ENCODE measurements around the gene NOP16. TPM values are rescaled to one million over a fixed set of nuclear protein-coding genes. Genes with fewer than 3 reads are reported as not detected.

NOP16 gene
- total RNA-seq, 2 experiments from 2014 or later = 54.3 to 65.4 TPM

- CTCF ChIA-PET = interaction anchor here (0.8 to 1.2 kb wide), 3 partner anchors 16 to 184 kb away, joined by 3 to 4 read pairs (median 3); partner anchors contain the start of gene CLTB
- H3K36me3 Mint-ChIP-seq (ENCODE audit: low read depth) = peaks cover 13% of the 10 kb centered on the region
- POLR2A ChIA-PET = no interaction called here
- H3K9me3 Mint-ChIP-seq (ENCODE audit: low read depth) = no peaks in the 10 kb centered on the region
- no peaks in the 10 kb centered on the region for H3K27me3 Mint-ChIP-seq
- ATAC-seq (no peak), DNase-seq (no peak)
- H3K4me1 Mint-ChIP-seq = no peaks in the 10 kb centered on the region
- intact Hi-C loops (cut with DNase I, micrococcal nuclease) = no loop called here
- H3K27ac Mint-ChIP-seq = no peak overlapping the region
- H3K4me3 Mint-ChIP-seq = no peak overlapping the region
Observed at GRCh38 chr5:176394881-176395675, 6.7 kb upstream of the NOP16 start.

DNA sequence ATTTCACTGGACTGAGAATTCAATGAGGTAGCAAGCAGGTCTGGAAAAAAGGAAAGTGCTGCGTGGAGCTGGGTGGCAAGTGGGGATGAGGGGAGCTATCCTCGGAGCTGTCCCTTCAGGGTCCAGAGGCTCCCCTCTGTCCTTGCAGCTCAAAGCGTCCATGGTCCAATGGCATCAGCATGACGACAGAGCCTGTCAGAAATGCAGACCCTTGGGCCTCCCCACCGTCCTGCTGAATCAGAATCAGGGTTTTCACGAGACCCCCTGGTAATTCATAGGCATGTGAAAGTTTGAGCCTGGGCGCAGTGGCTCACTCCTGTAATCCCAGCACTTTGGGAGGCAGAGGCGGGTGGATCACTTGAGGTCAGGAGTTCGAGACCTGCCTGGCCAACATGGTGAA lies 5.7 kb upstream of the NOP16 start:
- no peaks in the 10 kb centered on the region for H3K27me3 Mint-ChIP-seq
- H3K27ac Mint-ChIP-seq = no peak overlapping the region
- ATAC-seq (no peak), DNase-seq (no peak)
- no peaks in the 10 kb centered on the region for H3K9me3 Mint-ChIP-seq (ENCODE audit: low read depth)
- peaks cover 18% of the 10 kb centered on the region for H3K36me3 Mint-ChIP-seq (ENCODE audit: low read depth)
- intact Hi-C loops (cut with DNase I, micrococcal nuclease) = no loop called here
- CTCF ChIA-PET = interaction anchor here (0.6 to 1.2 kb wide), 4 partner anchors 15 to 660 kb away, joined by 3 read pairs; partner anchors contain the start of gene FAF2
- no peak overlapping the region for H3K4me3 Mint-ChIP-seq
- H3K4me1 Mint-ChIP-seq = peaks cover 4% of the 10 kb centered on the region
- POLR2A ChIA-PET = no interaction called here

- CTCF ChIA-PET = no interaction called here
- Mint-ChIP-seq H3K27me3 (no peaks in the 10 kb centered on the region), H3K9me3 (ENCODE audit: low read depth) (no peaks in the 10 kb centered on the region), H3K27ac (no peak overlapping the region), H3K36me3 (ENCODE audit: low read depth) (peaks cover 23% of the 10 kb centered on the region), H3K4me3 (no peak overlapping the region), H3K4me1 (peaks cover 4% of the 10 kb centered on the region)
- intact Hi-C loops (cut with DNase I, micrococcal nuclease) = no loop called here
- POLR2A ChIA-PET = interaction anchor here (0.6 kb wide), 1 partner anchor 741 kb away, joined by 3 read pairs; the partner anchor contains the start of gene NSD1
- DNase-seq (no peak), ATAC-seq (no peak)
Observed at GRCh38 chr5:176392526-176392925, 4.1 kb upstream of the NOP16 start.

- no peak overlapping the region for H3K4me3 Mint-ChIP-seq
- ATAC-seq = no peak
- H3K27ac Mint-ChIP-seq = no peak overlapping the region
- DNase-seq = no peak
- ChIA-PET POLR2A (no interaction called here), CTCF (no interaction called here)
- H3K4me1 Mint-ChIP-seq = peaks cover 7% of the 10 kb centered on the region
- H3K9me3 Mint-ChIP-seq (ENCODE audit: low read depth) = no peaks in the 10 kb centered on the region
- intact Hi-C loops (cut with DNase I, micrococcal nuclease) = no loop called here
- H3K36me3 Mint-ChIP-seq (ENCODE audit: low read depth) = peaks cover 28% of the 10 kb centered on the region
- H3K27me3 Mint-ChIP-seq = no peaks in the 10 kb centered on the region
Observed at GRCh38 chr5:176391999-176392398, 3.6 kb upstream of the NOP16 start.

- Mint-ChIP-seq H3K4me3 (no peak overlapping the region), H3K36me3 (ENCODE audit: low read depth) (peaks cover 33% of the 10 kb centered on the region), H3K4me1 (peaks cover 13% of the 10 kb centered on the region), H3K27ac (no peak overlapping the region), H3K27me3 (no peaks in the 10 kb centered on the region), H3K9me3 (ENCODE audit: low read depth) (no peaks in the 10 kb centered on the region)
- no peak for ATAC-seq
- CTCF ChIA-PET = interaction anchor here (0.6 kb wide), 1 partner anchor 227 kb away, joined by 3 read pairs; no protein-coding TSS in a partner anchor
- intact Hi-C loops (cut with DNase I, micrococcal nuclease) = no loop called here
- no peak for DNase-seq
- POLR2A ChIA-PET = no interaction called here
Observed at GRCh38 chr5:176391479-176391878, 3.1 kb upstream of the NOP16 start.

DNA sequence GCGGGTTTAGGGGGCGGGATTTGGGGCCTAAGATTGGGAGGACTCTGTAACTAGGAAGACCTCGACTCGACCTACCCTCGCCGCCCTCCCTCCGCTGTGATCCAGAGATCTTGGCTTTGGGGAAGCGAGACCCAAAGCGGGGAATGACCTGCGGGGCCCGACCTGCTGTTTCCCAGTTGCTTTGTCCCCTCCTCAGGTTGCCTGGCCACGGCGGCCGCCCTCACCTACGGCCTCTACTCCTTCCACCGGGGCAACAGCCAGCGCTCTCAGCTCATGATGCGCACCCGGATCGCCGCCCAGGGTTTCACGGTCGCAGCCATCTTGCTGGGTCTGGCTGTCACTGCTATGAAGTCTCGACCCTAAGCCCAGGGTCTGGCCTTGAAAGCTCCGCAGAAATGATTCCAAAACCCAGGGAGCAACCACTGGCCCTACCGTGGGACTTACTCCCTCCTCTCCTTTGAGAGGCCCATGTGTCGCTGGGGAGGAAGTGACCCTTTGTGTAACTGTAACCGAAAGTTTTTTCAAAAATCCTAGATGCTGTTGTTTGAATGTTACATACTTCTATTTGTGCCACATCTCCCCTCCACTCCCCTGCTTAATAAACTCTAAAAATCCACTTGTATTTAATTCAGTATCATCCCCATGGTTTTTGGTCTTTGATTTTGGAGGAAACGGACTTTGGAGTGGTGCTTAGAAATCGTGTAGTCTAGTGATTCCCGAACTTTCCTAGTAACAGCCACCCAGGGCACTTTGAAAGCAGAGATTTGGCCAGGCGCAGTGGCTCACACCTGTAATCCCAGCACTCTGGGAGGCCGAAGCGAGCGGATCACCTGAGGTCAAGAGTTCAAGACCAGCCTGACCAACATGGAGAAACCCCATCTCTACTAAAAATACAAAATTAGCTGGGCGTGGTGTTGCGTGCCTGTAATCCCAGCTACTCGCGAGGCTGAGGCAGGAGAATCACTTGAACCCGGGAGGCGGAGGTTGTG lies 1.0 kb upstream of the NOP16 start:
- Mint-ChIP-seq H3K27ac (peak overlapping the region; percentile 100), H3K36me3 (ENCODE audit: low read depth) (peaks cover 50% of the 10 kb centered on the region), H3K4me3 (peak overlapping the region; percentile 95), H3K27me3 (no peaks in the 10 kb centered on the region), H3K9me3 (ENCODE audit: low read depth) (no peaks in the 10 kb centered on the region), H3K4me1 (peaks cover 31% of the 10 kb centered on the region)
- no peak for DNase-seq
- intact Hi-C loops (cut with DNase I, micrococcal nuclease) = loop anchor here (1.0 to 2.0 kb wide), 10 partner anchors 27 to 1037 kb away; partner anchors contain the start of genes FAF2 (in 2 of the 2), KIAA1191 (in 2 of the 2), CLTB (in 1 of the 2) and GRK6 (in 1 of the 2)
- ChIA-PET POLR2A (interaction anchor here (0.7 to 1.7 kb wide), 4 partner anchors 25 to 148 kb away, joined by 3 to 5 read pairs (median 4); partner anchors contain the start of genes KIAA1191 and RNF44), CTCF (interaction anchor here (0.7 kb wide), 1 partner anchor 29 kb away, joined by 4 read pairs; no protein-coding TSS in a partner anchor)
- ATAC-seq = peak; percentile 43

GRCh38 chr5:176388003-176388443 lies 375 bp downstream of the NOP16 start:
- CTCF ChIA-PET = interaction anchor here (0.6 to 1.6 kb wide), 4 partner anchors 8 to 44 kb away, joined by 3 to 4 read pairs (median 3); no protein-coding TSS in a partner anchor
- H3K36me3 Mint-ChIP-seq (ENCODE audit: low read depth) = peaks cover 60% of the 10 kb centered on the region

GRCh38 chr5:176387384-176387925 lies 943 bp downstream of the NOP16 start:
- Mint-ChIP-seq H3K27me3 (no peaks in the 10 kb centered on the region), H3K36me3 (ENCODE audit: low read depth) (peaks cover 63% of the 10 kb centered on the region), H3K4me1 (peaks cover 31% of the 10 kb centered on the region), H3K9me3 (ENCODE audit: low read depth) (no peaks in the 10 kb centered on the region), H3K4me3 (peak overlapping the region; percentile 95), H3K27ac (peak overlapping the region; percentile 100)
- DNase-seq = no peak
- CTCF ChIA-PET = interaction anchor here (0.6 to 1.6 kb wide), 2 partner anchors 8 to 28 kb away, joined by 3 read pairs; no protein-coding TSS in a partner anchor
- ATAC-seq = no peak
- intact Hi-C loops (cut with DNase I, micrococcal nuclease) = no loop called here
- POLR2A ChIA-PET = no interaction called here

More at GRCh38 chr5:176388003-176388443, 375 bp downstream of the NOP16 start:
- intact Hi-C loops (cut with DNase I, micrococcal nuclease) = loop anchor here (1.0 to 2.0 kb wide), 6 partner anchors 23 to 1039 kb away; partner anchors contain the start of genes ARL10 (in 2 of the 2), GRK6 (in 1 of the 2), RNF44 (in 1 of the 2) and UIMC1 (in 1 of the 2)
- peaks cover 31% of the 10 kb centered on the region for H3K4me1 Mint-ChIP-seq
- no peaks in the 10 kb centered on the region for H3K27me3 Mint-ChIP-seq
- H3K27ac Mint-ChIP-seq = peak overlapping the region; percentile 100
- ATAC-seq (no peak), DNase-seq (peak; percentile 24)
- H3K9me3 Mint-ChIP-seq (ENCODE audit: low read depth) = no peaks in the 10 kb centered on the region
- peak overlapping the region; percentile 95 for H3K4me3 Mint-ChIP-seq
- POLR2A ChIA-PET = interaction anchor here (0.5 to 0.7 kb wide), 2 partner anchors 11 to 149 kb away, joined by 3 to 4 read pairs; partner anchors contain the start of gene RNF44

- DNase-seq (no peak), ATAC-seq (no peak)
- Mint-ChIP-seq H3K9me3 (ENCODE audit: low read depth) (no peaks in the 10 kb centered on the region), H3K4me1 (peaks cover 31% of the 10 kb centered on the region), H3K27ac (peak overlapping the region; percentile 100), H3K27me3 (no peaks in the 10 kb centered on the region), H3K36me3 (ENCODE audit: low read depth) (peaks cover 71% of the 10 kb centered on the region), H3K4me3 (peak overlapping the region; percentile 95)
- CTCF ChIA-PET = interaction anchor here (0.7 kb wide), 1 partner anchor 14 kb away, joined by 3 read pairs; no protein-coding TSS in a partner anchor
- POLR2A ChIA-PET = interaction anchor here (1.0 to 1.1 kb wide), 2 partner anchors 27 to 150 kb away, joined by 3 to 4 read pairs; partner anchors contain the start of gene RNF44
- intact Hi-C loops (cut with DNase I, micrococcal nuclease) = no loop called here
Observed at GRCh38 chr5:176386491-176386890, 1.9 kb downstream of the NOP16 start.

DNA sequence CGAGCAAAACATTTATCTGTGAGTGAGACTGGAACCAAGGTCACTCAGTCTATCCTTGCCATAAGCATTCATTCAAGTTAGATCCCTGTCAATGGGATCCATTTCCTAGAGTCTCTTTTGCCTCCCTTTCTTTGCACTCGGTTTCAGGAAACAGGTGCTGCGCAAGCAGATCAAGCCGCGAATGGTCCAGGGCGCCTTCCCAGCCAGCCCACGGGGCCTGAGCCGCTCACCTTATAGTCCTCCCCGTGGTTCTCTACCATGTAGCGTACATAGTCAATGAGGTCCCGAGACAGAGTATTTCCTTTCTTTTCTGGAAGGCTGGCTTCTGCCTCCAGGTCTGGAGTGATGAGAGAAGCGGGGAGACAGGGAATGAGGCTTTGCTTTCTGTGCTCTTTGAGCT lies 3.4 kb downstream of the NOP16 start:
- intact Hi-C loops (cut with DNase I, micrococcal nuclease) = no loop called here
- Mint-ChIP-seq H3K4me3 (no peak overlapping the region), H3K36me3 (ENCODE audit: low read depth) (peaks cover 74% of the 10 kb centered on the region), H3K9me3 (ENCODE audit: low read depth) (no peaks in the 10 kb centered on the region), H3K27ac (no peak overlapping the region), H3K27me3 (no peaks in the 10 kb centered on the region), H3K4me1 (peaks cover 31% of the 10 kb centered on the region)
- ChIA-PET CTCF (interaction anchor here (0.6 kb wide), 1 partner anchor 909 kb away, joined by 5 read pairs; no protein-coding TSS in a partner anchor), POLR2A (no interaction called here)
- ATAC-seq (no peak), DNase-seq (no peak)
